Esophagus (tissue), 2 donors: ENCODE results near the gene POLE3. TPM values are rescaled to one million over a fixed set of nuclear protein-coding genes. Genes with fewer than 3 reads are reported as not detected.

Experiments
- H3K27ac ChIP-seq, 2 donors: one replicate each; pipeline ENCODE4 v1.5.1; 2013; ENCODE audit warnings: low read depth in 2 of 2, mild to moderate bottlenecking in 2 of 2, inconsistent platforms in 1 of 2, low read length in 1 of 2, moderate library complexity in 1 of 2
- H3K27me3 ChIP-seq, 2 donors: one replicate each; pipeline ENCODE4 v1.6.1; 2013; ENCODE audit warnings: low read length in 2 of 2, control low read depth in 1 of 2, mild to moderate bottlenecking in 1 of 2; ENCODE audit not compliant: insufficient read depth in 2 of 2, control insufficient read depth in 1 of 2
- H3K36me3 ChIP-seq, 2 donors: one replicate each; pipeline ENCODE4 v1.6.1; 2013; ENCODE audit warnings: low read length in 1 of 2; ENCODE audit not compliant: control insufficient read depth in 2 of 2, insufficient read depth in 2 of 2
- H3K4me1 ChIP-seq, 2 donors: one replicate each; pipeline ENCODE4 v1.6.1; 2013; ENCODE audit warnings: low read length in 1 of 2; ENCODE audit not compliant: control insufficient read depth in 2 of 2, insufficient read depth in 2 of 2
- H3K4me3 ChIP-seq, 2 donors: one replicate each; pipeline ENCODE4 v1.5.1; 2013; ENCODE audit warnings: low read length in 2 of 2, mild to moderate bottlenecking in 2 of 2, low read depth in 1 of 2, moderate library complexity in 1 of 2
- H3K9me3 ChIP-seq, 2 donors: one replicate each; pipeline ENCODE4 v1.6.1; 2013; ENCODE audit warnings: mild to moderate bottlenecking in 2 of 2, low read depth in 1 of 2, low read length in 1 of 2, moderate library complexity in 1 of 2; ENCODE audit not compliant: control insufficient read depth in 2 of 2, insufficient read depth in 1 of 2
- WGBS, 2 donors: extraction: QIAGEN DNeasy Blood & Tissue Kit; methylation state at CpG; one replicate each; pipeline ENCODE4 v1.1.7; 2013; 5-methylcytosine and 5-hydroxymethylcytosine counted together
- polyA plus RNA-seq, 2 donors: library from polyadenylated mRNA; stranded (reverse); fragments of 200-250 nt; gene quantifications; one replicate each; pipeline ENCODE4 v1.2.3, GENCODE V29; 2013
- donor health status: healthy with polysubstance abuse.
- donor health status: Bipolar disorder and iron deficiency.

The POLE3 gene
- polyA plus RNA-seq, 2 donors, result 17.4 to 38.9 TPM

- Histone ChIP-seq H3K4me1 (no peaks in the 10 kb centered on the region), H3K4me3 (no peak overlapping the region), H3K9me3 (no peaks in the 10 kb centered on the region), H3K27ac (no peak overlapping the region), H3K27me3 (no peaks in the 10 kb centered on the region), H3K36me3 (no peaks in the 10 kb centered on the region)
These were observed 20.7 kb upstream of the POLE3 start for GRCh38 chr9:113431191-113431590.

- 90 to 96% methylated on average over 1 of the region's 1 CpG for WGBS, 2 donors
- H3K27me3 ChIP-seq, result no peaks in the 10 kb centered on the region
- no peaks in the 10 kb centered on the region for H3K9me3 ChIP-seq
- no peaks in the 10 kb centered on the region for H3K36me3 ChIP-seq
- no peak overlapping the region for H3K4me3 ChIP-seq
- no peak overlapping the region for H3K27ac ChIP-seq
- H3K4me1 ChIP-seq, result no peaks in the 10 kb centered on the region
These were observed 17.7 kb upstream of the POLE3 start for GRCh38 chr9:113428062-113428615.

- Histone ChIP-seq H3K27ac (no peak overlapping the region), H3K36me3 (no peaks in the 10 kb centered on the region), H3K4me1 (no peaks in the 10 kb centered on the region), H3K27me3 (no peaks in the 10 kb centered on the region), H3K4me3 (no peak overlapping the region), H3K9me3 (no peaks in the 10 kb centered on the region)
- 87 to 95% methylated on average over 2 of the region's 2 CpGs for WGBS, 2 donors
These were observed 17.2 kb upstream of the POLE3 start for GRCh38 chr9:113427629-113428028.

GRCh38 chr9:113426701-113427100, 16.2 kb upstream of the POLE3 start:
- Histone ChIP-seq H3K4me1 (no peaks in the 10 kb centered on the region), H3K4me3 (no peak overlapping the region), H3K27me3 (no peaks in the 10 kb centered on the region), H3K27ac (no peak overlapping the region), H3K36me3 (no peaks in the 10 kb centered on the region), H3K9me3 (no peaks in the 10 kb centered on the region)
- WGBS, 2 donors, result 46 to 80% methylated on average over 1 of the region's 1 CpG

- 61 to 63% methylated on average over 2 of the region's 2 CpGs for WGBS, 2 donors
- Histone ChIP-seq H3K4me1 (no peaks in the 10 kb centered on the region), H3K9me3 (no peaks in the 10 kb centered on the region), H3K27me3 (no peaks in the 10 kb centered on the region), H3K36me3 (no peaks in the 10 kb centered on the region), H3K27ac (no peak overlapping the region), H3K4me3 (no peak overlapping the region)
These were observed 14.6 kb upstream of the POLE3 start for GRCh38 chr9:113425072-113425471.

GRCh38 chr9:113421726-113422125, 11.3 kb upstream of the POLE3 start:
- H3K4me3 ChIP-seq, result no peak overlapping the region
- no peaks in the 10 kb centered on the region for H3K9me3 ChIP-seq
- no peak overlapping the region for H3K27ac ChIP-seq
- H3K36me3 ChIP-seq, result no peaks in the 10 kb centered on the region
- H3K4me1 ChIP-seq, result no peaks in the 10 kb centered on the region
- 66 to 79% methylated on average over 3 of the region's 3 CpGs for WGBS, 2 donors
- no peaks in the 10 kb centered on the region for H3K27me3 ChIP-seq

GRCh38 chr9:113417370-113417769, 6.9 kb upstream of the POLE3 start:
- Histone ChIP-seq H3K27me3 (no peaks in the 10 kb centered on the region), H3K4me1 (no peaks in the 10 kb centered on the region), H3K9me3 (no peaks in the 10 kb centered on the region), H3K27ac (no peak overlapping the region), H3K4me3 (no peak overlapping the region), H3K36me3 (no peaks in the 10 kb centered on the region)
- WGBS, 2 donors, result 79 to 84% methylated on average over 4 of the region's 4 CpGs

GRCh38 chr9:113416149-113416721, 5.8 kb upstream of the POLE3 start:
- H3K27ac ChIP-seq, result no peak overlapping the region
- no peak overlapping the region for H3K4me3 ChIP-seq
- 54 to 67% methylated on average over 3 of the region's 3 CpGs for WGBS, 2 donors
- no peaks in the 10 kb centered on the region for H3K9me3 ChIP-seq
- no peaks in the 10 kb centered on the region for H3K36me3 ChIP-seq
- H3K4me1 ChIP-seq, result no peaks in the 10 kb centered on the region
- no peaks in the 10 kb centered on the region for H3K27me3 ChIP-seq

GRCh38 chr9:113409883-113410206, 630 bp downstream of the POLE3 start:
- Histone ChIP-seq H3K27ac (peak overlapping the region; percentile 98 to 99), H3K4me3 (peak overlapping the region; percentile 72 to 83), H3K27me3 (no peaks in the 10 kb centered on the region), H3K36me3 (peaks cover 0 to 6% of the 10 kb centered on the region in 2 donors), H3K9me3 (no peaks in the 10 kb centered on the region), H3K4me1 (peaks cover 0 to 4% of the 10 kb centered on the region in 2 donors)
- 0 to 1% methylated on average over 20 of the region's 20 CpGs for WGBS, 2 donors

- peak overlapping the region; percentile 72 to 83 for H3K4me3 ChIP-seq
- WGBS, 2 donors, result 28 to 30% methylated on average over 10 of the region's 10 CpGs
- H3K4me1 ChIP-seq, result peaks cover 0 to 4% of the 10 kb centered on the region in 2 donors
- no peaks in the 10 kb centered on the region for H3K27me3 ChIP-seq
- peak overlapping the region; percentile 3 to 34 for H3K27ac ChIP-seq
- no peaks in the 10 kb centered on the region for H3K9me3 ChIP-seq
- peaks cover 0 to 6% of the 10 kb centered on the region in 2 donors for H3K36me3 ChIP-seq
These were observed 994 bp downstream of the POLE3 start for GRCh38 chr9:113409481-113409880.
